IPS DF 6.9 (cell line): ENCODE measurements around the gene NOS3.

Source experiments
- DNase-seq: peaks from one replicate; pipeline ENCODE4 v3.0.0-alpha.2; 2013; ENCODE audit warnings: low read depth, low spot score
- H3K27ac ChIP-seq: one replicate; pipeline ENCODE4 v1.5.1; 2013; ENCODE audit warnings: low read length, control low read depth
- H3K27me3 ChIP-seq: 2 replicates; pipeline ENCODE4 v1.6.1; 2013; ENCODE audit warnings: mild to moderate bottlenecking, low read length; ENCODE audit not compliant: control insufficient read depth, insufficient read depth
- H3K36me3 ChIP-seq: 2 replicates; pipeline ENCODE4 v1.6.1; 2013; ENCODE audit warnings: low read length; ENCODE audit not compliant: control insufficient read depth, insufficient read depth
- H3K4me1 ChIP-seq: 2 replicates; pipeline ENCODE4 v1.6.1; 2013; ENCODE audit warnings: low read length; ENCODE audit not compliant: control insufficient read depth, insufficient read depth
- H3K4me3 ChIP-seq: 2 replicates; pipeline ENCODE4 v1.5.1; 2013; ENCODE audit warnings: mild to moderate bottlenecking, low read length
- H3K9me3 ChIP-seq: 2 replicates; pipeline ENCODE4 v1.6.1; 2013; ENCODE audit warnings: low read length, inconsistent platforms; ENCODE audit not compliant: control insufficient read depth, insufficient read depth
- WGBS: extraction: QIAGEN DNeasy Blood & Tissue Kit; methylation state at CpG from one replicate; pipeline ENCODE4 v1.1.7; 2013; ENCODE audit warnings: mixed read lengths, missing lambda C conversion rate; ENCODE audit not compliant: insufficient read length, insufficient coverage; 5-methylcytosine and 5-hydroxymethylcytosine counted together

The NOS3 gene

DNA sequence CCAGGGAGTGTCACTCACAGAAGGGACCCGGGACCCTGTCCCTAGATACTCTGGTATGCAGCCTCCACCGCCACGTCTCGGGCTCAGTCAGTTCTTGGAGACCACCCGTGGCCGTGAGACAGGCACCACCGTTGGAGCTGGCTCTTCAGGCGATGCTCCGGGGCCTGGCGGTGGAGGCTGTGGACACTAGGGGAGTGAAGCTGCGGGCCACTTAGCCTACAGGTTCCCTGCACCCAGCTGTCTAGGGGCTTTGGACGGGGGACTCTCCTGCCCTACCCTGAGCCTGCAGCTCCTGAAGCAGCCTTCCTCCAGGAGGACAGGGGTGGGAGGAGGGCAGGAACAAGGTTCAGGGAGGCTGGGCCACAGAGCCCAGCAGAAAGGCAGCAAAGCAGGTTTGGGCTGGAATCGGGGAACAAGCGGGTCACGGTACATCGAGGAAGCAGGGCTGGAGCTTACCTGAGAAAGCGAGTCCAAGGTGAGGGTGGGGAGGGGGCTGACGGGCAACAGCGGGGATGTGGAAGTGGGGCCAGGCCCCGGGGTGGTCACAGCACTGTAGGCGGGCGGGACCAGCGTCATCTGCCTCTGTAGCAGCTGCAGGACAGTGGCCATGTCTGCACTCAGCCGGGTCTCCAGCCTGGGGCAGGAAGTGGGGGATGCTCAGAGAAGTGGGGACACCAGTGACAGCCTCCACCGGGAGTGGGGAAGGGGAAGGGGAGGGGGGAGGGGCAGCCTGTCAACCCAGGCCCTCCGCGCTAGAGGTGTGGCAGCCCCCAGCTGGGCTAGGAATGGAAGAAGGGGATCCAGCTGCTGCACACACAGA, 44.2 kb upstream of the NOS3 start:
- peaks cover 25% of the 10 kb centered on the region for H3K4me1 ChIP-seq
- WGBS = no CpG with 5 or more reads among the region's 27 CpGs

DNA sequence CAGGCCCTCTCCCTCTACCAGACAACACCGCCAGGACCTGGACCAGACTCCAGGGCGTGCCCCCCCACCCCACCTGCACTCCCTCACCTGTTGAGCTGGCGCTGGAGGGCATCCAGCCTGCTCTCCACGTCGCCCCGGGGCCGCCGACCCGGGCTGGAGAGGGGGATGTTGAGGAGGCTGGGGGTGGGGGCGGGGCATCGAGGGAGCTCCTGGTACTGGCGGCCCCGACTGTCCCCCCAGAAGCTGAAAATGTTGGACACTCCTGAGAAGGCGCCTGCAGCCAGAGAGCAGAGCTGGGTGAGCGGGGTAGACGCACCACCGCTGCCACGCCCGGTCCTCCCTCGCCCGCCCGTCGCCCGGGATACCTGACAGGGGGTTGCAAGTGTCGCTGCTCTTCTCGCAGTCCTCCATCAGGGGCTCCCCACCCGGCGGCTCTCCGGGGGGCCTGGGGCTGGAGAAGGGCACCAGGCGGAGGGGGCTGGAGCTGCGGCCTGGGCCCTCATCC, 43.5 kb upstream of the NOS3 start:
- no CpG with 5 or more reads among the region's 31 CpGs for WGBS
- H3K4me1 ChIP-seq = peaks cover 21% of the 10 kb centered on the region
- DNase-seq = no peak

More for the DNA sequence above, 44.2 kb upstream of the NOS3 start:
- DNase-seq = no peak
- H3K36me3 ChIP-seq = peaks cover 2% of the 10 kb centered on the region; the same call in 1 of the 2 replicates
- no peaks in the 10 kb centered on the region for H3K27me3 ChIP-seq
- no peaks in the 10 kb centered on the region for H3K9me3 ChIP-seq
- H3K27ac ChIP-seq = no peak overlapping the region
- no peak overlapping the region for H3K4me3 ChIP-seq

DNA sequence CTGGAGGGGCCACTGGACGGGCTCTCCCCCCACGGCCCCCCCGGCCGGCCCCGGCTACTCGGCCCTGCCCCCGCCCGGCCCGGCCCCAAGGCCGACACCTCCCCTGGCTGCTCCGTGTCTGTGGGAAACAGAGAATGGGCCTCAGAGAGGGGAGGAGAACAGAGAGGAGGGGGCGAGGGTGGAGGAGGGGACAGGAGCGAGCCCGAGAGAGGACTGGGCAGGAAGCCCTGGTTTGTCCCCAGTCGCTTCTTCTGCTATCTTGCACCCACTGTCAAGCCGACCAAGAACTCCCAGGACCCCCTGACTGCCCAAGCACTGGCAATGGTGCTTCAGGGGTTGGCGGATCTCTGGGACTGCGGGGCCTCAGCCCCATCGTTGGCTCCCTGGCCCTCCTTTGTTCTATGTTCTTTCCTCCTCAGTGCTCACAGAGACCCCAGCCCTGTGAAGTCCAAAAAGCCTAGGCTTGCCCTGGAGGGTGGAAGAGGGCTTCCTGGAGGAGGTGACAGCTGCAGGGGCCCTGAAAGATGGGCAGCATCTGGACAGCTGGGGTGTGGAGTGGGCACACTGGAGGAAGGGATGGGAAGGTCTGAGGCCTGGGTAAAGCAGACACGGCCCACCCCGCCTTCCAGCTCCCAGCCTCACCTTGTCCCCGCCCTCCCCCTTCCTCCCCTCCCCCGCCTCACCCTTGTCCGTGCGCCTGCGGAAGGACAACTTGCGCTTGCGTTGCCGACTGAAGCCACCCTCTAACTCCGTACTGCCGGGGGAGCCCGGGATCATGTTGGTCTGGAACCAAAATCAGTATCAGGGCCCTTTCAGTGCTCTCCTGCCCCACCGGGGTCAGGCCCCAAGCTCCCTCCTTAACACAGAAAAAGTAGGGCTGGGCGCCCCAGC, 42.8 kb upstream of the NOS3 start:
- WGBS = no CpG with 5 or more reads among the region's 34 CpGs
- Histone ChIP-seq H3K9me3 (no peaks in the 10 kb centered on the region), H3K27me3 (no peaks in the 10 kb centered on the region), H3K36me3 (peaks cover 2% of the 10 kb centered on the region; the same call in 1 of the 2 replicates), H3K27ac (no peak overlapping the region), H3K4me1 (peaks cover 20% of the 10 kb centered on the region), H3K4me3 (no peak overlapping the region; the same call in 1 of the 2 replicates)
- DNase-seq = no peak

More for the DNA sequence above, 43.5 kb upstream of the NOS3 start:
- Histone ChIP-seq H3K4me3 (no peak overlapping the region; the same call in 1 of the 2 replicates), H3K27me3 (no peaks in the 10 kb centered on the region), H3K36me3 (peaks cover 2% of the 10 kb centered on the region; the same call in 1 of the 2 replicates), H3K27ac (no peak overlapping the region), H3K9me3 (no peaks in the 10 kb centered on the region)

DNA sequence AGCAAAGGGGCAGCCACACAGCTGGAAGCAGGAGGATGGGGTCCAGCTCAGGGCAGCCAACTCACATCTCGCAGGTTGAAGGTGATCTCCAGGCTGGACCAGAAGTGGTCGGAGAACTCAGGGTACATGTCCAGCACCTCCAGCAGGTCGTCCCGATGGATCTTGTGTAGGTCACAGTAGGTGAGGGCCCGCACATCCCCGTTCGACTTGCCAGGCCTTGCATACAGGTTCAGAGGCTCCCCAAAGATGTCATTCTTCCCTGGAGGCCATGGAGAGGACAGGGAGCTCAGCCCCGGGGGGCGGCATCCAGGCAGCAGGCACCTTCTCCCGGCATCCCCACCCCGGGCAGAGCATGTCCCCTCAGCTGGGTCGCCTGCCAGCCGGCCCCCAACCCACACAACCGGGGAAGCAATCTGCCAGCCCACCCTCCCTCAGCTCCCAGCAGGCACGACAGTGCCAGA, 42.0 kb upstream of the NOS3 start:
- Histone ChIP-seq H3K4me3 (no peak overlapping the region), H3K9me3 (no peaks in the 10 kb centered on the region), H3K36me3 (peaks cover 2% of the 10 kb centered on the region; the same call in 1 of the 2 replicates), H3K4me1 (peaks cover 20% of the 10 kb centered on the region), H3K27me3 (no peaks in the 10 kb centered on the region), H3K27ac (no peak overlapping the region)
- no CpG with 5 or more reads among the region's 15 CpGs for WGBS
- DNase-seq = no peak

DNA sequence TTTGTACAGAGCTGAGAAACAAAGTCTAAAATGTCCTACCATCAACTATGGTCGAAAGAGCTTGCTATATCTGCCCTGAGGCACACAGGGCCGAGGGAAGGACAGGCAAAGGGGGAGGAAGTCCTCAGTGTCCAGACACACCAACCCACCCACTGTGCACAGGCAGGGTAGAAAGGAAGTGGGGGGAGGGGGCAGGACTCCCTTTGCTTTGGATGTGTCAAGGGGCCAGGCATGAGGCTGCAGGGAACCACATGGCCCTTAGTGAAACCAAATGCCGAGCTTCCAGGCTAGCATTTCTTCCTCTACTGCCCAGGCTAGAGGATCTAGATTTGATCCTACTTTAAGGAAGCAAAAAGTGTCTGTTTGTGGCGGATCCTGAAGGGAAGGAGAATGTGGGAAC, 41.3 kb upstream of the NOS3 start:
- no CpG with 5 or more reads among the region's 4 CpGs for WGBS
- no peak for DNase-seq
- peaks cover 20% of the 10 kb centered on the region for H3K4me1 ChIP-seq
- H3K36me3 ChIP-seq = peaks cover 2% of the 10 kb centered on the region; the same call in 1 of the 2 replicates
- H3K27ac ChIP-seq = no peak overlapping the region
- H3K27me3 ChIP-seq = no peaks in the 10 kb centered on the region
- H3K4me3 ChIP-seq = no peak overlapping the region
- no peaks in the 10 kb centered on the region for H3K9me3 ChIP-seq

DNA sequence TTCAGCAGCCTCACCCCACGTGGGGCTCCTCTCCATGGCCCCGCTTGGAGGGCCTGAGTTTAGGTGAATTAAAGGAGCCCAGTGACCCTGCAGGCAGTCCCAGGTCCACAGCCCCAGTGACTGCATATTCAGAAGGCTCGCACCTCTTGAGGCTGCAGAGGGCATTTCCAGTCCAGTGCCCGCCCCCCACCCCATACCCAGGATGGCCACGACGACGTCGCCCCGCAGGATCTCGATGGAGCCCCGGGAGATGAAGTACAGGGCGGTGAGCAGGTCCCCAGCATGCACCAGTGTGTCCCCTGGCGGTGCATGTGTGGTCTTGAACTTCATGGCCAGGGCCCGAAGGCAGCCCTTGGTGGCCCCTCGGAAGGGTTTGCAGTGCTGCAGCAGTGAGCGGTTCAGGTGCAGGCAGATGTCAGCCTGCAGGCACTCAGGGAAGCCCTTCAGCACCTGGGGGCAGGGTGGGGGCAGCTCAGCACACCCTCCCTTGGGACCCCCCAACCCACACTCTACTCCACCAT, 40.8 kb upstream of the NOS3 start:
- Histone ChIP-seq H3K27ac (no peak overlapping the region), H3K9me3 (no peaks in the 10 kb centered on the region), H3K36me3 (peaks cover 2% of the 10 kb centered on the region; the same call in 1 of the 2 replicates), H3K27me3 (no peaks in the 10 kb centered on the region), H3K4me3 (no peak overlapping the region), H3K4me1 (peaks cover 20% of the 10 kb centered on the region)
- no peak for DNase-seq
- no CpG with 5 or more reads among the region's 16 CpGs for WGBS

DNA sequence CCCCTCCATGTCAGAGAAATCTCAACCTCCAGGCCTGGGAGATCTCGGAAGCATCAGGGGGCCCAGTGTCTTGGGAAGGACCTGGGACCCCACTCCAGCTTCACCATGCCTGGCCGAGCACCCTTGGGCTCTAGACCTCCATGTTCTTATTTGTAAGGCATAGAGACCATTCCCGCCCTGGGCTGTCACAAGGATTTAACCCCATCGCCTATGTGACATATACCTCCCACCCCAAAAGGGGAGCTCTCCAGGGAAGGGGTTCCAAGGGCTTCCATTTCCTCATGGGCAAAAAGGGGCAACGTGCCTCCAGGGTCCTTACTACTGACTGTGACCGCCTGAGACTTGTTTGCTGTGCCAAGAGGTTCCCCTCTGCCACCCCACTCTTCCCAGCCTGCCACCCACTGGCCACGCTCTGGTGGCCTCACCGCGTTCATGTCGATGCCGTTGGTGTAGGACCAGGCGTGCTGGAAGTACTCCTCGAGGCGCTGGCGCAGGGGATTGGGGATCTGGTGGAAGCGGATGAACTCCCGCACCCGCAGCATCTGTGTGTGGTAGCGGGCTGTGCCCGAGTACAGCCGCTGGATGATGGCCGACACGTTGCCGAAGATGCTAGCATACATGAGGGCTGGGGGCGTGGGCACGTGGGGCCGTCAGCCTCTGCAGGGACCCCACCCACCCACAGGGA, 40.2 kb upstream of the NOS3 start:
- Histone ChIP-seq H3K4me1 (peaks cover 23% of the 10 kb centered on the region), H3K27ac (no peak overlapping the region), H3K9me3 (no peaks in the 10 kb centered on the region), H3K36me3 (peaks cover 2% of the 10 kb centered on the region; the same call in 1 of the 2 replicates), H3K4me3 (no peak overlapping the region), H3K27me3 (no peaks in the 10 kb centered on the region)
- no CpG with 5 or more reads among the region's 27 CpGs for WGBS
- no peak for DNase-seq

DNA sequence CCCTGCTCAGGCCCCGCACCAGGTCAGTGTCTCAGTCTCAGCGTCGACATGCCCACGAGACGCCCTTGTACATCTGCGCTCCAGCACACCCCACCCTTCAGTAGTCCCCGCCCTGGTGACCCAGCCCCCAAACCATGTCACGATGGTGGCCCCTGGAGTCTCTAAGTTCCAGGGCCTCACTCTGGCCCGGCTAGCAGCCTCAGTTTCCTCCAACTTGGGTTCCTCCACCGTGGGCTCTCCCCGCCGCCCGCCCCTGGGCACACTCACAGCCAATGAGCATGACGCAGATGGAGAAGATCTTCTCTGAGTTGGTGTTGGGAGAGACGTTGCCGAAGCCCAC, 39.7 kb upstream of the NOS3 start:
- H3K27ac ChIP-seq = no peak overlapping the region
- no peaks in the 10 kb centered on the region for H3K27me3 ChIP-seq
- no peak overlapping the region for H3K4me3 ChIP-seq
- H3K36me3 ChIP-seq = peaks cover 2% of the 10 kb centered on the region; the same call in 1 of the 2 replicates
- no peak for DNase-seq
- peaks cover 22% of the 10 kb centered on the region for H3K4me1 ChIP-seq
- H3K9me3 ChIP-seq = no peaks in the 10 kb centered on the region
- WGBS = no CpG with 5 or more reads among the region's 16 CpGs

DNA sequence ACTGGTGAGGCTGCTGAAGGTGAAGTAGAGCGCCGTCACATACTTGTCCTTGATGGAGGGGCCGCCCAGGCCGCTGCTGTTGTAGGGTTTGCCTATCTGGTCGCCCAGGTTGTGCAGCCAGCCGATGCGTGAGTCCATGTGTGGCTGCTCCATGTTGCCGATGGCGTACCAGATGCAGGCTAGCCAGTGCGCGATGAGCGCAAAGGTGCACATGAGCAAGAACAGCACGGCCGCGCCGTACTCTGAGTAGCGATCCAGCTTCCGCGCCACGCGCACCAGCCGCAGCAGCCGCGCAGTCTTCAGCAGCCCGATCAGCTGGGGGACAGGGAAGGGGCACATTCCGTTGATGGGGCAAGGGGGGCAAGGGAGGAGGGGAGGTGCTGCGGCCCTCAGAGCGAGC, 39.3 kb upstream of the NOS3 start:
- no CpG with 5 or more reads among the region's 28 CpGs for WGBS
- H3K36me3 ChIP-seq = peaks cover 2% of the 10 kb centered on the region; the same call in 1 of the 2 replicates
- no peaks in the 10 kb centered on the region for H3K9me3 ChIP-seq
- DNase-seq = no peak
- H3K4me1 ChIP-seq = peaks cover 19% of the 10 kb centered on the region
- H3K27me3 ChIP-seq = no peaks in the 10 kb centered on the region
- no peak overlapping the region for H3K27ac ChIP-seq
- no peak overlapping the region for H3K4me3 ChIP-seq
